HepG2 (cell line): ENCODE measurements around the gene TMEM223. TPM values are rescaled to one million over a fixed set of nuclear protein-coding genes. Genes with fewer than 3 reads are reported as not detected.
A peak's percentile ranks its signal among the peaks of the same experiment; 100 is the strongest.

Experiments
- CCAR2 ChIP-seq: fragments of 200-400 bp; formaldehyde crosslinking; optimal IDR thresholded peaks from 2 replicates; pipeline ENCODE3; 2018; ENCODE audit warnings: low read depth, mild to moderate bottlenecking, low read length, moderate library complexity
- KDM4B ChIP-seq: sonication (generic); formaldehyde crosslinking; IDR thresholded peaks from 2 replicates; pipeline ENCODE4 v1.4.0; 2020; ENCODE audit warnings: missing genetic modification reagents
- MLLT10 ChIP-seq: sonication (generic); formaldehyde crosslinking; IDR thresholded peaks from 2 replicates; pipeline ENCODE4 v1.4.0; 2020; ENCODE audit warnings: missing genetic modification reagents
- PBX2 ChIP-seq: IDR thresholded peaks from 2 replicates; pipeline ENCODE4 v1.6.1; 2016; ENCODE audit warnings: control low read depth
- RXRA ChIP-seq: sonication (generic); formaldehyde crosslinking; IDR thresholded peaks from 2 replicates; pipeline ENCODE4 v1.5.1; 2020; ENCODE audit warnings: missing genetic modification reagents
- SAFB2 ChIP-seq: sonication (generic); formaldehyde crosslinking; IDR thresholded peaks from 2 replicates; pipeline ENCODE4 v1.5.1; 2020; ENCODE audit warnings: missing genetic modification reagents, low read depth, mild to moderate bottlenecking, borderline replicate concordance
- SIN3A ChIP-seq: IDR thresholded peaks from 2 replicates; pipeline ENCODE4 v1.6.1; 2011; ENCODE audit warnings: low read depth, mild to moderate bottlenecking, control low read depth, low read length, borderline replicate concordance
- SKI ChIP-seq: fragments of 450-650 bp; IDR thresholded peaks from one replicate; pipeline ENCODE4 v1.6.1; 2018; ENCODE audit warnings: mild to moderate bottlenecking; ENCODE audit not compliant: partially characterized antibody
- SNRNP70 ChIP-seq: fragments of 200-400 bp; formaldehyde crosslinking; IDR thresholded peaks from 2 replicates; pipeline ENCODE4 v1.6.1; 2017; ENCODE audit warnings: mild to moderate bottlenecking, low read depth, low read length, moderate library complexity
- ZNF598 ChIP-seq: sonication (generic); formaldehyde crosslinking; IDR thresholded peaks from 2 replicates; pipeline ENCODE4 v1.5.1; 2020; ENCODE audit warnings: mild to moderate bottlenecking, missing genetic modification reagents, borderline replicate concordance
- polyA plus RNA-seq, 8 experiments: library from polyadenylated mRNA; depleted of rRNA in 3 of 8; stranded (reverse) in 7 of 8; unstranded in 1 of 8; fragments of >200 nt; fragmentation: Illumina TruSeq in 4 of 8; extraction: Trizol in 4 of 8; gene quantifications; 2 replicates each; pipeline versions ENCODE4 v1.2.1 to v1.2.3, GENCODE V29; 2011 to 2016; ENCODE audit warnings: low read depth in 4 of 8, missing spikeins in 1 of 8, mixed read lengths in 1 of 8; ENCODE audit not compliant: insufficient read depth in 1 of 8
- total RNA-seq, 5 experiments: library from RNA; depleted of rRNA; stranded (reverse); fragments of >200 nt; fragmentation: Illumina TruSeq; extraction: Trizol; gene quantifications; 2 replicates each; pipeline ENCODE4 v1.2.3, GENCODE V29; 2016; ENCODE audit warnings: low read depth in 1 of 5
- TF ChIP-seq, protein P1 (sequence below): IDR thresholded peaks from 2 replicates; pipeline ENCODE4 v1.4.0; 2020; ENCODE audit warnings: mild to moderate bottlenecking, missing genetic modification reagents
- TF ChIP-seq, protein P2 (sequence below): IDR thresholded peaks from 2 replicates; pipeline ENCODE4 v1.6.1; 2016
- TF ChIP-seq, protein P3 (sequence below): sonication (generic); formaldehyde crosslinking; IDR thresholded peaks from one replicate; pipeline ENCODE4 v1.5.1; 2020; ENCODE audit warnings: mild to moderate bottlenecking, missing genetic modification reagents; ENCODE audit errors: not compliant biosample characterization

Gene TMEM223
- total and polyA plus RNA-seq, 2 of the 13 experiments (the other 11 are each of a cell fraction or from before 2014, with no cell fraction given): 19.5 to 24.9 TPM

GRCh38 chr11:62831520-62832335 lies 39.9 kb upstream of the TMEM223 start, which contains the start of gene STX5 (continued):
- TF ChIP-seq, protein P1, sequence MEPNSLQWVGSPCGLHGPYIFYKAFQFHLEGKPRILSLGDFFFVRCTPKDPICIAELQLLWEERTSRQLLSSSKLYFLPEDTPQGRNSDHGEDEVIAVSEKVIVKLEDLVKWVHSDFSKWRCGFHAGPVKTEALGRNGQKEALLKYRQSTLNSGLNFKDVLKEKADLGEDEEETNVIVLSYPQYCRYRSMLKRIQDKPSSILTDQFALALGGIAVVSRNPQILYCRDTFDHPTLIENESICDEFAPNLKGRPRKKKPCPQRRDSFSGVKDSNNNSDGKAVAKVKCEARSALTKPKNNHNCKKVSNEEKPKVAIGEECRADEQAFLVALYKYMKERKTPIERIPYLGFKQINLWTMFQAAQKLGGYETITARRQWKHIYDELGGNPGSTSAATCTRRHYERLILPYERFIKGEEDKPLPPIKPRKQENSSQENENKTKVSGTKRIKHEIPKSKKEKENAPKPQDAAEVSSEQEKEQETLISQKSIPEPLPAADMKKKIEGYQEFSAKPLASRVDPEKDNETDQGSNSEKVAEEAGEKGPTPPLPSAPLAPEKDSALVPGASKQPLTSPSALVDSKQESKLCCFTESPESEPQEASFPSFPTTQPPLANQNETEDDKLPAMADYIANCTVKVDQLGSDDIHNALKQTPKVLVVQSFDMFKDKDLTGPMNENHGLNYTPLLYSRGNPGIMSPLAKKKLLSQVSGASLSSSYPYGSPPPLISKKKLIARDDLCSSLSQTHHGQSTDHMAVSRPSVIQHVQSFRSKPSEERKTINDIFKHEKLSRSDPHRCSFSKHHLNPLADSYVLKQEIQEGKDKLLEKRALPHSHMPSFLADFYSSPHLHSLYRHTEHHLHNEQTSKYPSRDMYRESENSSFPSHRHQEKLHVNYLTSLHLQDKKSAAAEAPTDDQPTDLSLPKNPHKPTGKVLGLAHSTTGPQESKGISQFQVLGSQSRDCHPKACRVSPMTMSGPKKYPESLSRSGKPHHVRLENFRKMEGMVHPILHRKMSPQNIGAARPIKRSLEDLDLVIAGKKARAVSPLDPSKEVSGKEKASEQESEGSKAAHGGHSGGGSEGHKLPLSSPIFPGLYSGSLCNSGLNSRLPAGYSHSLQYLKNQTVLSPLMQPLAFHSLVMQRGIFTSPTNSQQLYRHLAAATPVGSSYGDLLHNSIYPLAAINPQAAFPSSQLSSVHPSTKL (CRISPR knock-in tag): 0 out of 2 replicates have a peak, but pooled peaks have one; percentile 32
- TF ChIP-seq SAFB2 (peak; percentile 59; the same call in 1 of the 2 replicates), SIN3A (peak; percentile 64; the same call in 1 of the 2 replicates), SNRNP70 (no peak), MLLT10 (no peak), PBX2 (peak; percentile 94), KDM4B (peak; percentile 38; the same call in 1 of the 2 replicates), RXRA (CRISPR knock-in tag) (no peak), SKI (peak; percentile 6), ZNF598 (CRISPR knock-in tag) (peak; percentile 63; the same call in 1 of the 2 replicates), CCAR2 (no peak)
- TF ChIP-seq, protein P2, sequence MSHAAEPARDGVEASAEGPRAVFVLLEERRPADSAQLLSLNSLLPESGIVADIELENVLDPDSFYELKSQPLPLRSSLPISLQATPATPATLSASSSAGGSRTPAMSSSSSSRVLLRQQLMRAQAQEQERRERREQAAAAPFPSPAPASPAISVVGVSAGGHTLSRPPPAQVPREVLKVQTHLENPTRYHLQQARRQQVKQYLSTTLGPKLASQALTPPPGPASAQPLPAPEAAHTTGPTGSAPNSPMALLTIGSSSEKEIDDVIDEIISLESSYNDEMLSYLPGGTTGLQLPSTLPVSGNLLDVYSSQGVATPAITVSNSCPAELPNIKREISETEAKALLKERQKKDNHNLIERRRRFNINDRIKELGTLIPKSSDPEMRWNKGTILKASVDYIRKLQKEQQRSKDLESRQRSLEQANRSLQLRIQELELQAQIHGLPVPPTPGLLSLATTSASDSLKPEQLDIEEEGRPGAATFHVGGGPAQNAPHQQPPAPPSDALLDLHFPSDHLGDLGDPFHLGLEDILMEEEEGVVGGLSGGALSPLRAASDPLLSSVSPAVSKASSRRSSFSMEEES (CRISPR knock-in tag): no peak; the same call in 1 of the 2 replicates
- TF ChIP-seq, protein P3, sequence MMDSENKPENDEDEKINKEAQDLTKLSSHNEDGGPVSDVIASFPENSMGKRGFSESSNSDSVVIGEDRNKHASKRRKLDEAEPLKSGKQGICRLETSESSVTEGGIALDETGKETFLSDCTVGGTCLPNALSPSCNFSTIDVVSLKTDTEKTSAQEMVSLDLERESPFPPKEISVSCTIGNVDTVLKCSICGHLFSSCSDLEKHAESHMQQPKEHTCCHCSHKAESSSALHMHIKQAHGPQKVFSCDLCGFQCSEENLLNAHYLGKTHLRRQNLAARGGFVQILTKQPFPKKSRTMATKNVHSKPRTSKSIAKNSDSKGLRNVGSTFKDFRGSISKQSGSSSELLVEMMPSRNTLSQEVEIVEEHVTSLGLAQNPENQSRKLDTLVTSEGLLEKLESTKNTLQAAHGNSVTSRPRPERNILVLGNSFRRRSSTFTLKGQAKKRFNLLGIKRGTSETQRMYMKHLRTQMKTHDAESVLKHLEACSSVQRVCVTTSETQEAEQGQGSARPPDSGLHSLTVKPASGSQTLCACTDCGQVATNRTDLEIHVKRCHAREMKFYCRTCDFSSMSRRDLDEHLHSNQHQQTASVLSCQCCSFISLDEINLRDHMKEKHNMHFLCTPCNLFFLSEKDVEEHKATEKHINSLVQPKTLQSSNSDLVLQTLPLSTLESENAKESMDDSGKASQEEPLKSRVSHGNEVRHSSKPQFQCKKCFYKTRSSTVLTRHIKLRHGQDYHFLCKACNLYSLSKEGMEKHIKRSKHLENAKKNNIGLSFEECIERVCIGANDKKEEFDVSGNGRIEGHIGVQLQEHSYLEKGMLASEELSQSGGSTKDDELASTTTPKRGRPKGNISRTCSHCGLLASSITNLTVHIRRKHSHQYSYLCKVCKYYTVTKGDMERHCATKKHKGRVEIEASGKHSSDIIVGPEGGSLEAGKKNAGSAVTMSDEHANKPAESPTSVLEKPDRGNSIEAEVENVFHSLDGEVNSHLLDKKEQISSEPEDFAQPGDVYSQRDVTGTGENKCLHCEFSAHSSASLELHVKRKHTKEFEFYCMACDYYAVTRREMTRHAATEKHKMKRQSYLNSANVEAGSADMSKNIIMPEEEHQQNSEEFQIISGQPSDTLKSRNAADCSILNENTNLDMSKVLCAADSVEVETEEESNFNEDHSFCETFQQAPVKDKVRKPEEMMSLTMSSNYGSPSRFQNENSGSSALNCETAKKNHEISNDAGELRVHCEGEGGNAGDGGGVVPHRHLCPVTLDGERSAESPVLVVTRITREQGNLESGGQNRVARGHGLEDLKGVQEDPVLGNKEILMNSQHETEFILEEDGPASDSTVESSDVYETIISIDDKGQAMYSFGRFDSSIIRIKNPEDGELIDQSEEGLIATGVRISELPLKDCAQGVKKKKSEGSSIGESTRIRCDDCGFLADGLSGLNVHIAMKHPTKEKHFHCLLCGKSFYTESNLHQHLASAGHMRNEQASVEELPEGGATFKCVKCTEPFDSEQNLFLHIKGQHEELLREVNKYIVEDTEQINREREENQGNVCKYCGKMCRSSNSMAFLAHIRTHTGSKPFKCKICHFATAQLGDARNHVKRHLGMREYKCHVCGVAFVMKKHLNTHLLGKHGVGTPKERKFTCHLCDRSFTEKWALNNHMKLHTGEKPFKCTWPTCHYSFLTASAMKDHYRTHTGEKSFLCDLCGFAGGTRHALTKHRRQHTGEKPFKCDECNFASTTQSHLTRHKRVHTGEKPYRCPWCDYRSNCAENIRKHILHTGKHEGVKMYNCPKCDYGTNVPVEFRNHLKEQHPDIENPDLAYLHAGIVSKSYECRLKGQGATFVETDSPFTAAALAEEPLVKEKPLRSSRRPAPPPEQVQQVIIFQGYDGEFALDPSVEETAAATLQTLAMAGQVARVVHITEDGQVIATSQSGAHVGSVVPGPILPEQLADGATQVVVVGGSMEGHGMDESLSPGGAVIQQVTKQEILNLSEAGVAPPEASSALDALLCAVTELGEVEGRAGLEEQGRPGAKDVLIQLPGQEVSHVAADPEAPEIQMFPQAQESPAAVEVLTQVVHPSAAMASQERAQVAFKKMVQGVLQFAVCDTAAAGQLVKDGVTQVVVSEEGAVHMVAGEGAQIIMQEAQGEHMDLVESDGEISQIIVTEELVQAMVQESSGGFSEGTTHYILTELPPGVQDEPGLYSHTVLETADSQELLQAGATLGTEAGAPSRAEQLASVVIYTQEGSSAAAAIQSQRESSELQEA: no peak
